ENCODE measurements around the gene ULBP1. TPM values are rescaled to one million over a fixed set of nuclear protein-coding genes. Genes with fewer than 3 reads are reported as not detected.
A peak's percentile ranks its signal among the peaks of the same experiment; 100 is the strongest.
"Not testable (repeated sequence)": the region's sequence is repeated elsewhere in the genome, so short reads cannot be mapped to it uniquely, and the experiment has no call there.

Gene ULBP1
- total RNA-seq, 1 donor = 1.7 TPM

- peak; percentile 61 for TF ChIP-seq CTCF (IDR thresholded peaks at IDR 0.05; ENCODE audit: insufficient read depth, low read length)
- H3K4me3 ChIP-seq (ENCODE audit: low read depth, low read length) = no peak overlapping the region
- DNase-seq (ENCODE audit: low read depth) = peak; percentile 26
Measured at GRCh38 chr6:150006961-150007464, 43.3 kb downstream of the ULBP1 start.

GRCh38 chr6:150008588-150008987, 44.8 kb downstream of the ULBP1 start:
- H3K4me3 ChIP-seq (ENCODE audit: low read depth, low read length) = no peak overlapping the region
- no peak for TF ChIP-seq CTCF (IDR thresholded peaks at IDR 0.05; ENCODE audit: insufficient read depth, low read length)
- no peak for DNase-seq (ENCODE audit: low read depth)

- DNase-seq (ENCODE audit: low read depth); H3K4me3 ChIP-seq (ENCODE audit: low read depth, low read length): not testable (repeated sequence)
Measured at GRCh38 chr6:150012846-150013784, 49.4 kb downstream of the ULBP1 start.

- not testable (repeated sequence) for H3K4me3 ChIP-seq (ENCODE audit: low read depth, low read length); DNase-seq (ENCODE audit: low read depth)
Measured at GRCh38 chr6:150013785-150014622, 50.3 kb downstream of the ULBP1 start.

- DNase-seq (ENCODE audit: low read depth); H3K4me3 ChIP-seq (ENCODE audit: low read depth, low read length): not testable (repeated sequence)
Measured at GRCh38 chr6:150014623-150015280, 51.0 kb downstream of the ULBP1 start.

GRCh38 chr6:150015281-150016001, 51.7 kb downstream of the ULBP1 start:
- H3K4me3 ChIP-seq (ENCODE audit: low read depth, low read length); DNase-seq (ENCODE audit: low read depth): not testable (repeated sequence)
- TF ChIP-seq CTCF (IDR thresholded peaks at IDR 0.05; ENCODE audit: insufficient read depth, low read length) = peak; percentile 20

- DNase-seq (ENCODE audit: low read depth) = peak; percentile 78
- H3K4me3 ChIP-seq (ENCODE audit: low read depth, low read length) = no peak overlapping the region
- TF ChIP-seq CTCF (IDR thresholded peaks at IDR 0.05; ENCODE audit: insufficient read depth, low read length) = peak; percentile 59
Measured at GRCh38 chr6:150016324-150017185, 52.8 kb downstream of the ULBP1 start.

GRCh38 chr6:150017186-150017521, 53.4 kb downstream of the ULBP1 start:
- not testable (repeated sequence) for DNase-seq (ENCODE audit: low read depth)

More at GRCh38 chr6:150017186-150017521, 53.4 kb downstream of the ULBP1 start:
- H3K4me3 ChIP-seq (ENCODE audit: low read depth, low read length) = not testable (repeated sequence)

Data from fibroblast of the aortic adventitia (primary cell).